HG02943 (cell line): ENCODE data around the gene COL27A1.

ENCODE experiments used
- ATAC-seq: cut with Tn5 transposase; IDR thresholded peaks from one replicate; pipeline ENCODE4 v1.9.1; 2021; ENCODE audit warnings: mild to moderate bottlenecking, low read depth, moderate library complexity; ENCODE audit not compliant: unreplicated experiment

COL27A1 gene

DNA sequence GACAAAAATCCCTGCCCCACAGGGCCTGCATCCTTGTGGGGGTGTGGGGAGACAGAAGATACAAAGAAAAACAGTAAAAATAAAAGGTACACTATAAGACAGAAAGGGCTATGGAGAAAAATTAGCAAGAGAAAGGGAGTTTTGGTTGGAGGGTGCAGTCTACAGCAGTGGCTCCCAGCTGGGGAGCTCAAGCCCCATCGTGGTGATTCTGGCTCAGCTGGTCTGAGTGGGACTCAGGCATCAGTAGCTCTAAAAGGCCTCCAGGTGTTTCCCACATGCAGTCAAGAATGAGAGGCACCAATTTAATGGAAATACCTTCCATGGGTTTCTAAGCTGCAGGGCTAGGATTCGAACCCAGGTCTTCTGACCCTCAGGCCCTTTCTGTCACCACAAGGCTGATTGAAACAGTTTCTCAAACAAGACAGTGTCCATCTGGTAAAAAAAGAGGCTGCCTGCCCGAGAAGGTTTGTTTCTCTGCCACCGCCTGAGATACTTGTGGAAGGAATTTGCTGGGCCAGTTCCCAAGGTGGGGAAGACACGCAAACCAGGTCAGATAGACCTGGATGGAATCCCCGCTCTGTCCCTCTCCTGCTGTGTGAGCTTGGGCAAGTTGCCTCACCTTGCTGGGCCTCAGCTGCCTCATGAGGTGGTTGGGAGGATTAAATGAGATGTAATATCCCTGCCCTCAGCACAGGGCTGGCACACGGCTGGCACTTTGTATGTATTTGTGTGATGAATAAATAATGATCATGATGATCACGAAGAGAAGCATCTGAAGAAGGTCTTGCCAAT, 43.1 kb downstream of the COL27A1 start:
- ATAC-seq = no peak

DNA sequence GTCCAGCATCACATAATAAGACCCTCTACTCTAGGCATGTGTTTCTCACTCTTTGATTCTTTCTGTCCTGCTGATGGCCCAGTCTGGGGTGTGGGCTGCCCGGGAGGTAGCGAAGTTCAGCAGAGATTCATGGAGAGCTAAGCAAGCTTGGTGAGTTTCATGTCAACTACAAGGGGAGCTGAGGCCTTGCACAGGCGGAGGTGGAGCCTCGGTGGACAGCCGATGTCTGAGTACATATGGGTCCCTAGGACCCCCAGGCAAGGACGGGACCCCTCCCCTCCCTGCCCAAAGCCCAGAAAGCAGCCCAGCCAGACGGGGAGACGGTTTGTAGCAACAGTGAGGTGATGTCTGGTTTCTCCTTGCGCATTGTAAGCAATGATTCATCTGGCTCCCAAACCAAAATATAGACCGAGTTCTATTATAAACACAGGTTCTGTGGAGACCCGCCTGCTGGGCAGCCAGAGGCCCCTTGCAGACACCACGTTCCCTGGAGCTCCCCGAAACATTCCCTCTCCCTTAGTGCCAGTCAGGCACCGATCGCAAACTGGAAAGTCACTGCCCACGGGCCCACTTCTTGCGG, 45.5 kb downstream of the COL27A1 start:
- ATAC-seq = no peak

DNA sequence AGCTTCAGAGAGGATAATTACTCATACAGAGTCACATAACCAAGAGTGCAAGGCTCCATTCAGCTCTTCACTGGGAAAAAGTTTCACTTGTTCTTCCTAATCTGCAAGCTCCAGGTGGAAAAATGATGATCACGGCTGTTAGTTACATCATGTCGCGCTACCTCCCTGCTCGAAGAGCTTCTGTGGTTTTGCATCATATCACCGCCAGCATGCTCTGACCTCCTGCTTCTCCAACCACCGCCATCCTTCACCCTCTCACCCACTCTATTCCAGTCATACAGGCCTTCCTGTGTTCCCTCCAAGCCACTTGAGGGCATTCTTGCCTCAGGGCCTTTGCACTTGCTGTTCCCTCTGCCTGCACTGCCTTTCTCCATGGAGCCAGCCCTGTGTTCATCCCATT, 47.1 kb downstream of the COL27A1 start:
- no peak for ATAC-seq

DNA sequence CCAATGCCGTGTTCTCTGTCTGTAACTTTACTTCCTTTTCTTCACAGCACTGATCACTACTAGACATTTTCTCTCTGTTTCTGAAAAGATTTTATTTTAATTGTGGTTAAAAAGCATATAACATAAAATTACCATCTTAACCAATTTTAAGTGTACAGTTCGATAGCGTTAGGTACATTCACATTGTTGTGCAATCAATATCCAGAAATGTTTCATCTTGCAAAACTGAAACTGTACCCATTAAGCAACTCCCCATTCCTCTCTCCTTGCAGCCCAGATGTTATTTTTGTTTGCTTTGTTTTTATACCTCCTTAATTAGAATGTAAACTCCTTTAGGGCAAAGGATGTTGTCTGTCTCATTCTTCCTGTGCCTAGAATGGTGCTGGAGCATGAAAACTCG, 47.5 kb downstream of the COL27A1 start:
- no peak for ATAC-seq

DNA sequence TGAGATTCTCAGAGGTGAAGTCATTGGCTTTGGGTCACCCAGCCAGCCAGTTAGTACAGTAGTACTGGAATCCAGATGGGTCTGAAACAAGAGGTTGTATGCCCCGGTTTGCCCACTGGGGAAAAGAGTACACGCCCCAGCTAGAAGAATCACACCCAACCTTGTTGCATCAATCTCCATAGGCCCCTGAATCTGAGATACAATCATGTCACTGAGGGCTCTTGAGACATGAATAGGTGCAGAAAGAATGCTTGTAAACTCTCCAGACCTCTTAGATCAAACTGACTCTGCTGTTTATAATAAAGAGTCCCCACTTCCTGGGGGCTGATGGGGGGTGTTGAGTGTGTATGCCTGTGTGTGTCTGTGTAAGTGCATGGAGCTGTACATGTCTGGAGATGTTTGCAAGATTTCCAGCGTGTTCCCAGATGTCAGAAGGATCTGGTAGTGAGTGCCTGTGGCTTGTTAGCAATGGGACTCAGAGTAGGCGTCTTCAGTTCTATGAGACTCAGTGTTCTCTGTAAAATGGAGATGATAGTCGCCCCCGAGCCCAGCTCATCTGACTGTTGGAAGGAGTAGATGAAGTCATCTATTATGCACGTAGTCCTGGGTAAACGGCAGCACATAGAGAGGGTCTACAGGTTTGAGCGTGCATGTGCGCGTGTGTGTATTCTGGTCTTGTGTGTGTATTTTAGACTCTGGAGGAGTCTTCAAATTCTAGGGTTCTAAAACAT, 48.2 kb downstream of the COL27A1 start:
- ATAC-seq = no peak

DNA sequence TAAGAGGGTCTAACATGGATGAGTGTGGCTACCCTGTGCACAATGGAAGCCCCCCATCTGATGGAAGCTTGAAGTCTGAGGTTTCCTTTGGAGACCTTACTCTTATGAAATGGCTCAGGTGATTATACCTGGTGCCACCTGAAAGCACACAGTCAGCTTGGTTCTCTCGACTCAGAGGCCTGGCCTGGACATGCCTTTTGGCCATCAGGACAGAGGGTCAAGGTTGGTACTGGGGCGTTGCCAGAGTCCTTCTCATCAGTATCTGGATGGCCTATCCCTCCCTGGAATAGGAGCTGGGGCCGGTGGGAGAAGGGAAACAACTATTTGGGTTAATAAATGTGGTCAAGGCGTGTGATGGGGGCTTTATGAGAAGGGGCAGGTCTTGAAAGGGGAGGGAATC, 48.9 kb downstream of the COL27A1 start:
- no peak for ATAC-seq

DNA sequence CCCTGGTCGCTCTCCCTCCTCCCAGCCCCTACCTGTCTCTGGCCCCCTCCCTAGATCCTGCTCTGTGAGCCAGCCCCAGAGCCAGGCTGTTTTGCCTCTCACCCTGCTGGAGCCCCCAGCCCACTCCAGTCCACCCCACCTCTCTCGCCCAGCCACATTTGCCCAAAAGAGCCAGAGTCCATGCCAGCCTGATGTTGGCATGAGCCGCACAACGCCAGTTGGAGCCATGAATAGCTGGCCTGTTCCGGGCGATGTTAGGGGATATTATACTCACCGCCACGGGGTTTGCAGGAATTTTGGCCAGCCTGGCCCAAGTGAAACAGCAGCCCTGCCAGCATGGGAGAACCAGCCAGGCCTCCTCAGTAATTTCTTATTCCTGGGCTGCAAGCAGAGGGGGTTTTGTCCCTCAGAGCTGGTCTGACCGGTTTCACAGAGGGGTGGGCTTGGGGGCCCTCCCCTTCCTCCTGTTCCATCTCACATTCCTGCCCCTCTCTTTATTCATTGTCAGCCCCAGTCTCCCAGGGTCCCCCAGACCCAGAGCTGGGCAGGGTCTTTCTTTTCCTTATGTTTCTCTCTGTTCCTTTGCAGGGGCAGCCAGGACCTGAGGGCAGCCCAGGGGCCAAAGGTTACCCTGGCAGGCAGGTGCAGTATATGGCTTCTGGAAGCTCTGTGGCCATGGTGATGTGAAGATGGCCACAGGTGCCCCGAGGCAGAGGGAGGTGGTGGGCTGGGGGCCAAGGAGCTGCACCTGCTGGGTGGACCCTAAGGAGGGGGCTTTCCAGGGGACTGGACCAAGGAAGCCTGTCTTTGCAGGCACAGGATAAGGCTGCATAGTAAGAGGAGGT, 50.1 kb downstream of the COL27A1 start:
- no peak for ATAC-seq

DNA sequence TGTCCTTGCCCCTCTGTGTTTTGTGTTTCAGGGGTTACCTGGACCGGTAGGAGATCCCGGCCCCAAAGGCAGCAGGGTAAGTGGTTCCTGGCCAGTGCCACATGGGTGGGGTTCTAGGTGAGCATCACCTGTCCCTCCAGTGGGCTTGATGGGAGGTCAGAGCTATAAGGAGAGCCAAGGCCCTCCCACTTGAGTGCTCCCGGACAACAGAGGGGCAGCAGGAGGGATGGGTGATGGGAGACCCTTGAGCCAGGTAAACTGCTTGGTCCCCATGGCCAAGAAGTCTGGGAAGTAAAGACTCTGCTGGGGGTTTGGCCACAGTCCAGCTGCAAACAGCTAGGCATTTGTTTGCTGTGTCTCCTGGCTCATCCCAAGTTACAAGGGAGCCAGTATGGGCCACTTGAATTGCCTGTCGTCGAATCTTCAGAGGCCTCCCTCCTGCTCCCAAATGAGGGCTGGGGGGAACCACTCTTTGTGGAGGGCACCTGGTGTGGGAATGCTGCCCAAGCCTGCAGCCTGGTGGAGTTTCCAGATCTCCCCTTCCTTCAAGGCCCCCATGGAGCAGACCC, 51.0 kb downstream of the COL27A1 start:
- ATAC-seq = no peak

DNA sequence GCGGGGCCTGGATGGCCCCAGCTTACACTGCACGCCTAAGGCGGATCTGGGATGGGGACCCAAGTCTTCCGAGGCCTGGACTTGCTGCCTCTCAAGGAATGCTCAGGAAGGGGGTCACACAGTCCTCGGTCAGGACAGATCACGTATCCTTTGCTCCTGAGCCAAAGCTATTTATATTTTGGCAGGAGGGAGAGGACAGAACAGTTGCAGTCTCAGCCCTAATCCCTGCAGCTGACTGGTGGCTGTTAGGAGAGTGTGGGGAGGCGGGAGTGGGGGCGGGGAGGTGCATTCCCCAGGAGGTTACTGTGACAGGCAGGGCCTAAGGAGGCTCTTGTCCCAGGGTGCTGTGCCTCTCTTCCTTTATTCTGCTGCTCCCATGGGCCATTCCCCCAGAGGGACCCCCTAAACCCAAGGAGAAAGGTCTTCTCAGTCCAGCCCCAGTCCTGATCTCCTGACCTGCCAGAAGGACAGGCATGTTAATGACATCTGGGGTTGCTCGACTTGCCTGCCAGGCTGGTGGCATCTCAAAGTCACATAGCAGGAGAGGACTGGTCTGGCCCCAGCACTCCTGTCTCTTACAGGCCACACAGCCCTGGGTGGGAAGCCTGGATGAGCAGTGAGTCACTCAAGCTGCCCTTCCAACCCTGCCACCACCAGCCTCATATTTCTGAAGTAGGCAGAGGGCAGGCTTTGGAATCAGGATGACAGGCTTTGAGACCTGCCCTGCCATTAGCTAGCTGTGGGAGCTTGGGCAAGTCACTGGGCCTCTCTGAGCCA, 51.9 kb downstream of the COL27A1 start:
- ATAC-seq = no peak

DNA sequence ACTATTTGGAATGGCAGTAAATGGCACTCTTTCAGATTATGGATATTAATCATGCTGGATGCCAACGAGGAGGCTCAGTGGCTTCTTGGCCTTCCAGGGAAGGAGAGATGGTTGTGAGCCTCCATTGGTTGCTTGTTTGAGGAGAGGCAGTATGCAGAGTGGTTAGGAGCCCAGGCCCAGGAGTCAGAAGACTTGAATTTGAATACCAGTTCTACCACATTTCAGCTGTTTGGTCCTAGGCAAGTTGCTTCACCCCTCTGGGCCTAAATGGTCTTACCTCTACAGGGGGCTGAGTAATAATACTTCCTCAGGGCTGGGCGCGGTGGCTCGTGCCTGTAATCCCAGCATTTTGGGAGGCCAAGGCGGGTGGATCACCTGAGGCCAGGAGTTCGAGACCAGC, 52.5 kb downstream of the COL27A1 start:
- no peak for ATAC-seq

DNA sequence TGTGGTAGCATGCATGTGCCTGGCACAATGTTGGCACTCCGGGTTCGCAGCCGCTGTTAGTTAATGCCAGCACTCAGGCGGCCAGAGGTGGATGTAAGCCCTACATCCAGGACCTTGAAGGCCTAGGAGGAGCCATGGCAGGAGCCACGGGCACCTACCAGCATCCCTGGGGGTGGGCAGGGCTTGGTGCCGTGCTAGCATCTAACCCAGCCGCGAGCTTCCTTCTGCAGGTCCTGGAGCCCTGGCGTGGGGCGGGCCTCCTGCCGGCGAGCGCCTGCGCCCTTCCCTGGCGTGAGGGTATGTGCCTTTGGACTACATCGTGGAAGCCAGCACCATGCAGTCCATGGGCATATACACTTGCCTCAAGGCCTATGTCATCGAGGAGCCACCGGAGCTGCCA, 53.8 kb downstream of the COL27A1 start:
- no peak for ATAC-seq

DNA sequence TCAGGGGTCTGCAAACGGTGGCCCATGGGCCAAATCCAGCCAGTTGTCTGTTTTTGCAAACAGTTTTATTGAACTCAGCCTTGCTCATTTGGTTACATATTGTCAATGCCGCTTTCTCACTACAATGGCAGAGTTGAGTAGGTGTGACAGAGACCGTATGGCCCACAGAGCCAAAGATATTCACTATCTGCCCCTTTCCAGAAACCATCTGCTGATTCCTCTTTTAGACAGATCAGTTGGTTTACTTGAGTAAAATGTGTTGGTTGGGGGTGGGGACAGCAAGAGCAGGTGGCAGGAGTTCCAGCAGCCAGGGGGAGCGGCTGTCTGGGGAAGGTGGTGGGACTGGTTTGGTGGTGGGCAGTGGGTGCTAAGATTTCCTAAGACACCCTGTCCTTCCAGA, 54.8 kb downstream of the COL27A1 start:
- no peak for ATAC-seq

DNA sequence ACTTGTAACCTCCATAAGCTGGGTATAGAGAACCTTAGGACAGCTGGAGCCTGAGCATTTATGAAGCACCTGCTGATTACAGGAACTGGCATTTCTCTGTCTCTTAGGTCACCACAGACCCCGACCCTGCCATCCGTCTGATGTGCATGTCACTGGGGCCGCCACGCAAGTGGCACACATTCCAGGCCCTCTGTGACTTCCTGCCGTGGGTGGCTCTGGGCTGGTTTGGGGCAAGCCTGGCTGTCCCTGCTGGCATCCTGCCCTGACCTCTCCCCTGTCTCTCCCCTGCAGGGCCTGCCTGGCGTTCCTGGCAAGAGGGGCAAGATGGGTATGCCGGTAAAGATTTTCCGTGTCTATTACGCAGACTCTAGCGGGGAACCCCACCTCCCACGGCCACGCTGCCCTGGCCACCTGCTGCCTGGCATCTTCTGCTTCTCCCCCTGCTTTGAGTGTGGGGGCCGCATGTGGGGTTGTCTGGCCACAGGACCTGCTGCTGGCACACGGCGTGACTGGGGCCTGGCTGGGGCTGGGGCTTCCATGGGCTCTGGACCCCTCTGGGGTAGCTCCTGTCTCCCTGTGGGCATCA, 55.4 kb downstream of the COL27A1 start:
- no peak for ATAC-seq

DNA sequence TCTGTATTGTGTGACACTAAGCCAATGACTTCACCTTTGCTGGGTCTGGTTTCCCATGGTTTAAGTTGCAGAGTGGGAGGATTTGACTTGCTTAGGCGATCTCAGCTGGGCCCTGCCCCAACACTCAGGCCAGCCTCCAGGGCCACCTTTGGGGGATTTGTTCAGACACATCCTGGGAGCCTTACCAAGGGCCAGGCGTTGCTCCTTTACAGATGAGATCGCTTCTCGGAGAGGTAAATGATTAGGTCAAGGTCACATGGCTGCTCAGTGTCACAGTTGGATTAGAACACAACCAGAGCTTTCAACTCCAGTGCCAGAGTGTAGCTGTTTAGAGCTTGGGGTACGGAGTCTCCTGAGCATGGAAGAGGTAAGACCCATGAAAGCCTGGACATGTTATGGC, 57.5 kb downstream of the COL27A1 start:
- ATAC-seq = no peak

DNA sequence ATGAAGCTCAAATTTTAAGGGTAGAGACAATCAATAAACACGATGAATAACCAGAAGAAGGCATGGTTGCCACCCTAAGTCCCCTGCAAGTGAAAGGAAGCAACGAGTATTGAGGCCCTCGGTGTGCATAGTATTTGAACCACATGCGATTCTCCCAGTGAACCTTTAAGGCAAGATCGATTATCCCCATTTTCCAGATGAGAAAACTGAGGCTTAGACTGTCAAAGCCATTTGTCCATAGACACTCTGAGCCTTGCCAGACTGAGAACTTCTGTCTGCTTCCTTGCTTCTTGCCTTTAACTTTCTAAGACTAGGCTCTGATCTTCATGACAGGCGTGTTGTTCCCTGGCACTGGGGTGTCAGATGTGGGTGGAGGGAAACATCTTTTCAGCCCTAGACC, 58.2 kb downstream of the COL27A1 start:
- ATAC-seq = no peak

DNA sequence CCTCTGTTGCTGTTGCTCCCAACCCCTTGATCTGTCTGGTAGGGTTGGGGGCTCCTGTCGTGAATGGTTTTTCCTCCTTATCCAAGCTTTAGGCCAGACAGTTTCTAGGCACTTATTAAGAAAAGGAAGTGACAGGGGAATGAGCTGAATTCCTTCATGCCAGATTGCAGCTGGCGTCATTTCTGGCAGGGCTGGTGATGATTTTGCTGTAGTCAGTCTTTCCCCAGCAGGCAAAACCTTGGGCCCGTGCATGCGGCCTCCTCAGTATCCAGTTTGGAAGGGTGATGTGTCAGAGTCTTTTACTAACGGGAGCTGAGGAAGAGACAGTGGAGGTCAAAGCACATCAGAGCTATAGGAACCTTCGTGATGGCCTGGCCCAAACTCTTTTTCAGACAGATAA, 58.8 kb downstream of the COL27A1 start:
- no peak for ATAC-seq

DNA sequence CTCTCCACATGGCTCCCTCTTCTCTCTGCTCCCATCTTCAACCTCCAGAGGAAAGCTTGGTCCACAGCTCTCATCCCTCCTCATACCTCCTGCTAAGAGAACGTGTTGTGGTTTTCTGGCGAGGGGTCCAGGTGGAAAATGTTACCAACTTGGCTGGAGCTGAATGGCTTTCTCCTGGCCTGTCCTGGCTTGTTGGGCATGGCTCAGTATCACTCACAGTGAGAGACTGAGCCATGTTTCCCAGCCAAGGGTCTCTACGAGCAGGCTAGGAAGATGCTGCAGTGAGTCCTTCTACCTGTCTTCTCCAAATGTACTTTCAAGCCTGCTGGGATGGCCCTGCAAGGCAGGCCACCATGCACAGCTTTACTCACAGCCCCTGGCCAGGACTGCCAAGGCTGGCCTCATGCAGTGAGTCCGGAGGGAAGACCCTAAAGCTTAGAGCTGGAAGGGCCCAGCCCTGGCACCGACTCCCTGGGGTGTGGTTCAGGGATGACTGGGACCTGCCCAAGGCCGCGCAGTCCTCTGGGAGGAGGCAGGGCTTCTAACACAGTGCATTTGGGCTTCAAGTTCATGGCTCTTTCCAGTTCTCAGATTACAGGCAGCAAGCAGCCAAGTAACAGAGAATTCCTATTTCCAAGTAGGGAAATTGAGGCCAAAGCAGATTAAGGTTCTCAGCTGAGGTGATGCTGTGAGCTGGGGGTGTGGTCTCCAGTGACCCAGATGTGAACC, 59.5 kb downstream of the COL27A1 start:
- ATAC-seq = no peak

DNA sequence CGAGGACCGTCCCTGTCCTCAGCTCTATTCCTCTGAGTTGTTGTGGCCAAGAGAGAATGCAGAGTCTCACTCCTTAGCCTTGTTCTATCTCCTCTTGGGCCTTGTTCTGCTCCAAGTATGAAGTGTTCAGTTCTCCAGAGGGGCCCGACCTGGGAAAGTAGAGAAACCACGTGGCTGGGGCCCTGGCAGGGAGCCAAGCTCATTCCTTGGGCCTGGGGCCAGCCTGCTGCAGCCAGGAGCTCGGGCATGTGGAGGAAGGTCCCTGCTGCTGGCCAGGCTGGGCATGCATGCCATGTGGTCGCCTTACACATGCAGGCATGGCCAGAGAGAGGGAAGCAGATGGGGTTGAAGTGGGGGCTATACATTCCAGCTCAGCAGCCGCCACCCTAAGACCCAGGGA, 60.7 kb downstream of the COL27A1 start:
- ATAC-seq = no peak

DNA sequence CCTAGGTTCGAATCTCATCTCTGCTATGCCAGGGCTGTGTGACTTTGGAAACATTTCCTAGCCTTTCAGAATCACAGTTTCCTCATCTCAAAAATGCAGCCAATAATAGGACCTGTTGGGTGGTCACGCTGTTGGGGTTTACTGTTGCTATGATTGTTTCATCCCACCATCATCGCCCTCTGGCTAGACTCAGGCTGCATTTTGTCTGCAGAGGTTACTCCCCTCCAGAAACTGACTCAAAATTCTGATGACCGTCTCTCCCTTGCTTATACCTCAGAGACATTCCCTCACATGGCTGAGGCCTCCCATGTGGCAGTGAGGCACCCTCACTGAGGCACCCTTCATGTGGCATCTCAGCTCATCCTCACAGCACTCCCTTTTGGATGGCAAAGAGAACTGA, 61.6 kb downstream of the COL27A1 start:
- no peak for ATAC-seq
